Right atrium auricular region (tissue), 2 donors: ENCODE measurements around the gene GPR137. TPM values are rescaled to one million over a fixed set of nuclear protein-coding genes. Genes with fewer than 3 reads are reported as not detected.
"Not testable (repeated sequence)": the region's sequence is repeated elsewhere in the genome, so short reads cannot be mapped to it uniquely, and the experiment has no call there.

Experiments
- DNase-seq: peaks from one replicate; pipeline ENCODE4 v3.0.0-alpha.2; 2019; ENCODE audit warnings: low spot score
- H3K27ac ChIP-seq, 2 donors: fragments of 200-600 bp; sonication (generic); 1 replicate in 1 of 2; 2 replicates in 1 of 2; pipeline ENCODE4 v1.5.1; 2016 to 2019
- H3K27me3 ChIP-seq, 2 donors: fragments of 200-600 bp; sonication (generic); one replicate each; pipeline versions ENCODE4 v1.5.1 to v1.6.0; 2017 to 2019
- H3K36me3 ChIP-seq: fragments of 200-600 bp; sonication (generic); one replicate; pipeline ENCODE4 v1.5.1; 2016
- H3K4me1 ChIP-seq, 2 donors: fragments of 200-600 bp; sonication (generic); one replicate each; pipeline versions ENCODE4 v1.5.1 to v1.6.0; 2017 to 2019
- H3K4me3 ChIP-seq, 2 donors: fragments of 200-600 bp; sonication (generic); 1 replicate in 1 of 2; 2 replicates in 1 of 2; pipeline ENCODE4 v1.5.1; 2017 to 2019; ENCODE audit warnings: mild to moderate bottlenecking in 1 of 2, moderate library complexity in 1 of 2
- H3K9me3 ChIP-seq, 2 donors: fragments of 200-600 bp; sonication (generic); one replicate each; pipeline ENCODE4 v1.5.1; 2019
- CTCF ChIP-seq, 2 donors: fragments of 200-600 bp; sonication (generic); IDR thresholded peaks; one replicate each; pipeline ENCODE4 v1.5.1; 2019; ENCODE audit warnings: antibody characterized with exemption in 2 of 2
- total RNA-seq, 2 donors: library from RNA; depleted of rRNA; stranded (reverse); fragments of >200 nt; gene quantifications; one replicate each; pipeline ENCODE4 v1.1.0, GENCODE V29; 2016

Gene GPR137
- total RNA-seq, 2 donors from 2014 or later = 22.1 to 23.5 TPM

- no peak for DNase-seq
- Histone ChIP-seq H3K27ac (peak overlapping the region; percentile 66 to 75), H3K27me3 (no peaks in the 10 kb centered on the region), H3K36me3 (peaks cover 24% of the 10 kb centered on the region), H3K4me1 (peaks cover 0 to 45% of the 10 kb centered on the region in 2 donors), H3K4me3 (peak overlapping the region; percentile 1 to 28), H3K9me3 (no peaks in the 10 kb centered on the region)
- no peak for TF ChIP-seq CTCF (IDR thresholded peaks at IDR 0.05)
Measured at GRCh38 chr11:64314146-64314804, 28.6 kb downstream of the GPR137 start.

- Histone ChIP-seq H3K4me3 (no peak overlapping the region), H3K27me3 (no peaks in the 10 kb centered on the region), H3K9me3 (no peaks in the 10 kb centered on the region), H3K27ac (peak overlapping the region in 1 of 2 donors; percentile 66), H3K36me3 (peaks cover 24% of the 10 kb centered on the region), H3K4me1 (peaks cover 0 to 49% of the 10 kb centered on the region in 2 donors)
- no peak for TF ChIP-seq CTCF (IDR thresholded peaks at IDR 0.05)
- DNase-seq = no peak
Measured at GRCh38 chr11:64314805-64315561, 29.3 kb downstream of the GPR137 start.

- H3K9me3 ChIP-seq, H3K4me3 ChIP-seq, DNase-seq, H3K27me3 ChIP-seq, H3K27ac ChIP-seq: not testable (repeated sequence)
- H3K36me3 ChIP-seq = peaks cover 28% of the 10 kb centered on the region
- H3K4me1 ChIP-seq = peaks cover 0 to 49% of the 10 kb centered on the region in 2 donors
Measured at GRCh38 chr11:64315667-64316526, 30.2 kb downstream of the GPR137 start.

GRCh38 chr11:64316672-64317324, 31.1 kb downstream of the GPR137 start:
- no peaks in the 10 kb centered on the region for H3K9me3 ChIP-seq
- H3K27ac ChIP-seq = peak overlapping the region; percentile 96 to 99
- no peak for DNase-seq
- peaks cover 0 to 49% of the 10 kb centered on the region in 2 donors for H3K4me1 ChIP-seq
- H3K27me3 ChIP-seq = no peaks in the 10 kb centered on the region
- no peak for TF ChIP-seq CTCF (IDR thresholded peaks at IDR 0.05)
- H3K36me3 ChIP-seq = peaks cover 30% of the 10 kb centered on the region
- H3K4me3 ChIP-seq = peak overlapping the region; percentile 86 to 94

GRCh38 chr11:64317325-64317960, 31.8 kb downstream of the GPR137 start, which contains the start of gene TRMT112:
TSS of gene TRMT112 (minus strand) at chr11:64317559. CDS start at chr11:64317526, 33 bp downstream.
- H3K4me3 ChIP-seq = peak within 1 kb of the TSS; percentile 86 to 94
- peaks cover 34% of the 10 kb centered on the region for H3K36me3 ChIP-seq
- DNase-seq = peak; percentile 99
- H3K9me3 ChIP-seq = no peaks in the 10 kb centered on the region
- no peaks in the 10 kb centered on the region for H3K27me3 ChIP-seq
- H3K27ac ChIP-seq = peak within 1 kb of the TSS; percentile 96 to 99
- peaks cover 0 to 45% of the 10 kb centered on the region in 2 donors for H3K4me1 ChIP-seq
- no peak for TF ChIP-seq CTCF (IDR thresholded peaks at IDR 0.05)
